ENCODE measurements around the gene CACNA2D4.
A peak's percentile ranks its signal among the peaks of the same experiment; 100 is the strongest.

CACNA2D4 gene

GRCh38 chr12:1933342-1934051 is 15.0 kb upstream of the CACNA2D4 start:
- no peak for DNase-seq (ENCODE audit: low spot score)

DNA sequence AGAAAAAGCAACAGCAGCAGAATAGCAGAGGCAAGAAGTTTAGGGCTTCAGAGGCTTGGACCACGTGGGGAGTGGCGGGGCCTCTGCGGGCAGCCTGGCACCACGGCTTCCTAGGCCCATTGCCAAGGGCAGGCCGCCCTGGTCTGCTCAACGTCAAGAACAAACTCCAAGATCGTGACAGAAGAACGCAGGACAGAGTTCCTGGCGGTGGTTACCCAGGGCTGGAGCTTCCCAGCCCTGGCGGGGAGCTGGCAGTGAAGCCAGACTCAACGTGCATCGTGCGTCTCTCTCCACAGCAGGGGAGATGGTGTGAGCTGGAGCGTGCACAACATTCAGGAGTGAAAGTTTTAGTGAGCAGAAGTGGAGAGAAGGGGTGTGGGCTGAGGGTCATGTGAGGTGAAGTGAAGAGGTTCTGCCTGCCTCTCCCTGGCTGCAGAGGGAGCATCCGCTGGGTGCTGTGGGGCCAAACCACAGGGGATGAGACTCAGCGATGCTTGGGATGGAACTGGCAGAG is 13.9 kb upstream of the CACNA2D4 start:
- DNase-seq (ENCODE audit: low spot score) = peak; percentile 79

DNA sequence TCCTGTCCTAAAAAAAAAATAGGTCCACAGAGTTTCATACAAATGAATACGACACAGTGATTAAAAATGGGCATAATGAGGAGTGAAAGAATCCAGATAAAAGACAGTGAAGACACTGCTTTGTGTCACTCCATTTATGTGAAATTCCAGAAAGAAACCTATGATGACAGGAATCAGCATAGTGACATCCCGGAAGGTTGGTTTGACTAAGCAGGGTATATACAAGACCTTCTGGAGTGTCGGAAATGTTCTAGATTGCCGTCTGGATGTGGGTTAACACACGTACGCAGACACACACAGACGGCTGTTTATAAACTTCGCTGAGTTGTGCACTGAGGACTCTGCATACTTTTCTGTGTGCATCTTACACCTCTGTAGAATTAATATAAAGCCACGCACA is 13.2 kb upstream of the CACNA2D4 start:
- DNase-seq (ENCODE audit: low spot score) = no peak

- no peak for DNase-seq (ENCODE audit: low spot score)
These were observed 12.5 kb upstream of the CACNA2D4 start for GRCh38 chr12:1930803-1931597.

DNA sequence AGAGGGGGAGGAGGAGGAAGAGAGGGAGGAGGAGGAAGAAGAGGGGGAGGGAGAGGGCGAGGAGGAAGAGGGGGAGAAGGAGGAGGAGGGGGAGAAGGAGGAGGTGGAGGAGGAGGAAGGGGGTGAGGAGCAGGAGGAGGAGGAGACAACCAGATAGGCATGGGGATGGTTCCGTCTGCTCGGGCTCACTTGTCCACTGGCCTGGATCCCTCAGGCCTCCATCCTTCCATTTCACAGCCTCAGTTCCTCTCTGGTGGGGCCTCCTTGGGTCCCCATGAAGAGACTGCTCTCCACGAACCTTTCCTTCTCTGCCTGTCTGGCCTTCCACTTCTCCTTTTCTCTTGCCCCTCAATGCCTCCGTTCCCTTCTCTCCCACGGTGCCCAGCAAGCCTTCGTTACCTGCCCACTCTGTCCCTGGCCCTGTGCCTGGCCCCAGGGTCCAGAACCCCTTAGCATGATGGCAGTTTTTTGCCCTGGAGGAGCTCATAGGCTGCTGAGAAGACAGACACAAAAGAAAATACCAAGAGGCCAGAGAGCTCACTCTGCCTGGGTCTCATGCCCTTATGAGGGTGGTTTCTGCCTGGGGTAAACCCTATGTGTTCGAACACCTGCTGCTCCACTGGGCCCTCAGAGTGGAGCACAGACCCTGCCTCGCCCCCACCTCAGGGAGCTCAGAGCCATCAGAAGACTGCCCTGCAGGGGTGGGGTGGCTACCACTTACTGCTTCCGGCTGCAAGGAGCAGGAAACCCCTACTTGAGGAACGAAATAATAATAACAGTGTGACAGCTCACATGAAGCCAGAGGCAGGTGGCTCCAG is 11.7 kb upstream of the CACNA2D4 start:
- no peak for DNase-seq (ENCODE audit: low spot score)

DNA sequence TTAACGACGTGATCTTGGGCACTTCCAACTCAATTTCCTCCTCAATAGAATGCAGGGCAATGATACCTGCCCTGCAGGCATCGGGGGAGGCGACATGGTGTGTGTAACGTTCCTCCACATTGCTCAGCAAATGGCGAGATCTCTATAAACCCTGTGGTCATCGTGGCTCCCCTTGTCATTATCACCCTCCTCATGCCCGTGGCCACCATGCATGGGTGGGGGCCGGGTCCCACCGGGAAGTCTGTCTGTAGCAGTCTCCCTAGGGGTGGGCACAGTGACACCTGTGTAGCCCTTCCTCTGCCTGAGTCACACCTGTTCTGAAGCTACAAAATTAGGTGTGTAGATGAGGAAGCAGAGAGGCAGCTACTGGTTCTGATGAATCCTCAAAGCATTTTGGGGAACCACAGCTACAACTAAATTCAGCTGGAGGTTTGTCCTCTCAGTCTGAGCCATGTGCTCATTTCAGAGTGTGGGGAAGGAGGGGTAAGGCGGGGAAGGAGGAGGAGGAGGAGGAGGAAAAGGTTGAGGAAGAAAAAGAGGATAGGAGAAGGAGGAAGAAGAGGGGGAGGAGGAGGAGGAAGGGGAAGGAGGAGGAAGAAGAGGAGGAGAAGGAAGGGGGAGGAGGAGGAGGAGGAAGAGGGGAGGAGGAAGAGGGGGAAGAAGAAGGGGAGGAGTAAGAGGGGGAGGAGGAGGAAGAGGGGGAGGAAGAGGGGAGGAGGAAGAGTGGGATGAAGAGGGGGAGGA is 11.0 kb upstream of the CACNA2D4 start:
- no peak for DNase-seq (ENCODE audit: low spot score)

DNA sequence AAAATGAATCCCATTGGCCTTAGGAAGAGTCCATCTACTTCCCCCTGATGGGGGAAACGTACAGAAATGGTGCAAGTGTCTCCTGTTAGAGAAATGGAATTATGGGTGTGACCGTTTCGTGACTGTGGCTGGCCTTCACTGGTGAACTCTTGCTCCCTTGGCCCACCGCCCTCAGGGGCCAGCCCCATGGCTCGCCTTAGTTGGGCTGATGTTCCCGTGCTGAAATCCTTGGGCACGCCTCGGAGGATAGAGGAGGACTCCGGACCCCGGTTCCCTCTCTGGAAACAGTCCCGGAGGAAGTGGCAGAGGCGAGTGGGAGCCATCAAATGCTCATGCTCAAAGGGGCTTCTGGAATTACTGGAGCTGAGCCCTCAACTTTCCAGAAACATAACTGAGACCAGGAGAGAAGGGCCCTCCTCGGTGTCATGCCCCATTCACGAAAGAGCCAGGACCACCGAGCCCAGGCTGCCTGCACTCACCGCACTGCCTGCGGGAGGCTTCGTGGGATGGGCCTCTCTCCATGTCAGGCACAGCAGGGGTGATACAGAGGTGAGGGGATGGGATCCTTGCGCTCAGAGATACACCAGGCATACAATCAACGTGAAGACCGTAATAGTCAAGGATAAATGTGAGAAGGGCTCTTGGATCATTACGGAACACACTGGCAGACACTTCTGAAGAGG is 10.1 kb upstream of the CACNA2D4 start:
- DNase-seq (ENCODE audit: low spot score) = no peak

DNA sequence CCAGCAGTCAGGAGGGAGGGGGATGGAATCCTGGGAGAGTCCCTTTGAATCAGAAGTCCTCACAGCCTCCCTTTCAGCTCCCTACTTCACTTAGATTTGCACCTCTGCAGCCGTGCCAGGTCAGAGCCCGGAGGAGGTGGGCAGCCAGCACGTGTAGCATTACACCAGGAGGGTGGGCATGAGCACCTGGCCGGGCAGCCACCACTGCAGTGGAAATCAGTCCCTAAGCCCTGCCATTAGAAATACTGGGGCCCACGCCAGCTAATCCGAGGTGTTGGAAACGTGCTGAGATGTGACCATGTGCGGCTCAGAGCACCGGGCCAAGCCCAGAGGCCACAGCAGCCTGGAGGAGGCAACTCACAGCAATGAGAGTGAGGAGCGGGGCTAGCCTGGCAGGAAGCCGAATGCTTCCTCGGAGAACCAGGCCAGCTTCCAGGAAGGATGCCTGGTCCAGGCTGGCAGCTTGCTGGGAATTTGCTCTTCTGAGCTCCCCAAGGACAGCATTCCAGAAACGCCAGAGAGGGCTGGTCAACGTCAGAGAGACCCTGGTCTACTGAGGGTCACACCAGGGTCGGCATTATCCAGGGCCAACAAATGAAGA is 9.4 kb upstream of the CACNA2D4 start:
- no peak for DNase-seq (ENCODE audit: low spot score)

- DNase-seq (ENCODE audit: low spot score) = no peak
These were observed 8.7 kb upstream of the CACNA2D4 start for GRCh38 chr12:1927051-1927680.

DNA sequence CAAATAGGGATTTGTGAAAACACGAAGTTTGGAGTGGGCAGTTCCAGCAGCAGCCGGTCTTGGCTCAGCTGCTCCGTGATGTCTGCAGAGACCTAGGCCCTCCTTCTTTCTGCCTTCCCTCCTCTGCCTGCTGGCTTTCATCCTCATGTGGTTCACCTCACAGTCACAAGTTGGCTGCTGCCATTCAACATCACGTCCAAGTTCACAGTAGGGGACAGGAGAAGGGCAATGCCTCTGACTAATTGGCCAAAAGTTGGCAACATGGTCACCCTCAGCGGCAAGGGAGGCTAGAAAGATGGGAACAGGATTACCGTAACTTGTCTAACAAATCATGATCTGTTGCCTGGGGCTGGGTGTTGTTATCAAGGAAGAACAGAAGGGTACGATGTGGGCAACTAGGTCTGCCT is 7.8 kb upstream of the CACNA2D4 start:
- DNase-seq (ENCODE audit: low spot score) = no peak

- DNase-seq (ENCODE audit: low spot score) = no peak
These were observed 7.2 kb upstream of the CACNA2D4 start for GRCh38 chr12:1925684-1926006.

GRCh38 chr12:1924996-1925683 is 6.7 kb upstream of the CACNA2D4 start:
- DNase-seq (ENCODE audit: low spot score) = no peak

DNA sequence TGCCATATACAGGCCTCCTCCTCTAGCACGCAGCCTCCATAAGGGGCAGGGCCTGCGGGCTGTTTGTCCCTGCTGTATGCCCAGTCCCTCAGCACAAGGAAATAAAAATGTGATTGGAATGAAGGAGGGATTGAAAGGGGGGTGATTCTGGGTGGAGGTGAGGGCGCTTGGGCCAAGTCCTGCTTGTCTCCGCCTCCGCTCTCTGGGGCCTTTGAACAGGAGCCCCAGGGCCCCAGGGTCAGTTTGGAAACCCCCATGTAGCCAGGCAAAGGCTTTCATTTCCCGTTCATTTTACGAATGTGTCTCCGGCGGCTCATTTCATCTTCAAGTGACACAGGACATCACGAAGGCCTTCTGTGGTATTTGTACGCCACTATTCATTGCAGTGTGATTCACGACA is 4.5 kb upstream of the CACNA2D4 start:
- no peak for DNase-seq (ENCODE audit: low spot score)

GRCh38 chr12:1922075-1922709 is 3.7 kb upstream of the CACNA2D4 start:
- DNase-seq (ENCODE audit: low spot score) = no peak

- DNase-seq (ENCODE audit: low spot score) = no peak
These were observed 2.5 kb upstream of the CACNA2D4 start for GRCh38 chr12:1920971-1921370.

DNA sequence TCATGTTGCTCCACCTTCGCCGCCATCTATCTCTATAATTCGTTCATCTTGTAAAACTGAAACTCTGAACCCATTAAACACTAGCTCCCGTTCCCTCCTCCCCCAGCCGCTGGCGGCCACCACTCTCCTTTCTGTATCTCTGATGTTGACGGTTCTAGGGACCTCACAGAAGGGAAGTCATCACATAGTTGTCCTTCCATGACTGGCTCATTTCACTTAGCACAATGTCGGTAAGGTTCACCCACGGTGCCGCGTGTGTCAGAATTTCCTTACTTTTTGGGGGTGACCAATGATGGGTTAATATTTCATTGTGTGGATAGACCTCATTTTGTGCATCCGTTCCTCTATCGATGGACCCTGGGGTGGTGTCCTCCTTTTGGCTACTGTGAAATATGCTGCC is 2.0 kb upstream of the CACNA2D4 start:
- no peak for DNase-seq (ENCODE audit: low spot score)

DNA sequence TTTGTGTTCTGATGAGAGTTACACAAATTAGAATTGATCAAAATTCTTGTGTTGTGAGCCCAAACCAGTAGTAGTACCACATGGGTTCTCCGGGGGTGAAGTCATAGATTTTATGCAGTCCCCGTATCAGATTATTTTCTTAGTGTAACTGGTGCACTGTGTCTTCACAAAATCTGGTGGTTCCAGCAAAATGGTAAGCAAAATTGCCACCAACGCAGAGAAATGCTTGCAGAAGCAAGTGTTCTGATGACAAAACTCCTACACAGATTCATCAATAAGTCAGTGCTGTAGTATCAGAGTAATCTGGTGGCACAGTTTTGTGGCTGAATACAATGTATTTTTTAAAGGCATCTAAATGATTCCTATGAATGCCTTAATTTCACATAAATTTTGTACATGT is 1.3 kb upstream of the CACNA2D4 start:
- no peak for DNase-seq (ENCODE audit: low spot score)

GRCh38 chr12:1919284-1919683 is 832 bp upstream of the CACNA2D4 start:
- DNase-seq (ENCODE audit: low spot score) = no peak

DNA sequence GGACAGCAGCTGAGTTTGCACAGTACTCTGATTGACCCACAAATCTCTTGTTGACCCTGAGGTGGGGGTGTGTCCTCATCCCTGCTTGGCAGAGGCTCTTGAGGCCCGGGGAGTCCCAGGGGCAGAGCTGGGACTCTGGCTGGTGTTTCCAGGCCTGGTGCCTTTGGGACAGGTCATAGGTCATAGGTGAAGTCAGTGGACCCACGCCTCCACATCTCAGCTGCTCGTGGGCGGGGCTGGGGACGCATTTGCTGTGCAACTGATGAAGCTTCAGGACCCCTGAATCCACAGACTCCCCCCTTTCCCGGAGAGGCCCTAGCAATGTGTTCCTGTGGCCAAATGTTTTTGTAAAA is 408 bp upstream of the CACNA2D4 start:
- DNase-seq (ENCODE audit: low spot score) = no peak
